Nephron progenitor cell (in vitro differentiated cells): ENCODE measurements around the gene CYRIA.
A peak's percentile ranks its signal among the peaks of the same experiment; 100 is the strongest.

ENCODE experiments used
- DNase-seq: peaks from one replicate; pipeline ENCODE4 v3.0.0; 2021
- H3K27ac Mint-ChIP-seq: 2 replicates; pipeline ENCODE4 v1.8.0; 2021; ENCODE audit warnings: mild to moderate bottlenecking, moderate library complexity, mixed read lengths
- H3K27me3 Mint-ChIP-seq: 2 replicates; pipeline ENCODE4 v1.8.0; 2021; ENCODE audit warnings: mild to moderate bottlenecking, low read depth, mixed read lengths; ENCODE audit not compliant: poor library complexity
- H3K36me3 Mint-ChIP-seq: 2 replicates; pipeline ENCODE4 v1.8.0; 2021; ENCODE audit warnings: low read depth, mixed read lengths
- H3K4me1 Mint-ChIP-seq: 2 replicates; pipeline ENCODE4 v1.8.0; 2021; ENCODE audit warnings: mixed read lengths
- H3K4me3 Mint-ChIP-seq: 2 replicates; pipeline ENCODE4 v1.8.0; 2021; ENCODE audit warnings: mild to moderate bottlenecking, moderate library complexity, mixed read lengths
- H3K9me3 Mint-ChIP-seq: 2 replicates; pipeline ENCODE4 v1.8.0; 2021; ENCODE audit warnings: mild to moderate bottlenecking, moderate library complexity, mixed read lengths
- CTCF ChIP-seq: fragments of 200-600 bp; sonication (generic); IDR thresholded peaks from 2 replicates; pipeline ENCODE4 v1.5.0; 2021; ENCODE audit warnings: antibody characterized with exemption

CYRIA gene

GRCh38 chr2:16661526-16661925 is 4.1 kb downstream of the CYRIA start:
- Mint-ChIP-seq H3K4me1 (peaks cover 56% of the 10 kb centered on the region), H3K9me3 (no peaks in the 10 kb centered on the region), H3K27ac (no peak overlapping the region), H3K36me3 (no peaks in the 10 kb centered on the region), H3K4me3 (no peak overlapping the region), H3K27me3 (peaks cover 44% of the 10 kb centered on the region)
- no peak for TF ChIP-seq CTCF
- DNase-seq = no peak

GRCh38 chr2:16660556-16660955 is 5.1 kb downstream of the CYRIA start:
- no peak for TF ChIP-seq CTCF
- no peaks in the 10 kb centered on the region for H3K36me3 Mint-ChIP-seq
- no peaks in the 10 kb centered on the region for H3K9me3 Mint-ChIP-seq
- DNase-seq = no peak
- H3K27me3 Mint-ChIP-seq = peaks cover 37% of the 10 kb centered on the region
- H3K4me1 Mint-ChIP-seq = peaks cover 58% of the 10 kb centered on the region
- H3K27ac Mint-ChIP-seq = no peak overlapping the region
- no peak overlapping the region for H3K4me3 Mint-ChIP-seq

GRCh38 chr2:16660114-16660513 is 5.5 kb downstream of the CYRIA start:
- Mint-ChIP-seq H3K27me3 (peaks cover 35% of the 10 kb centered on the region), H3K27ac (no peak overlapping the region), H3K9me3 (no peaks in the 10 kb centered on the region), H3K36me3 (no peaks in the 10 kb centered on the region), H3K4me1 (peaks cover 60% of the 10 kb centered on the region), H3K4me3 (no peak overlapping the region)
- no peak for DNase-seq
- no peak for TF ChIP-seq CTCF

GRCh38 chr2:16658076-16658739 is 7.4 kb downstream of the CYRIA start:
- Mint-ChIP-seq H3K27ac (peak overlapping the region; percentile 39), H3K36me3 (no peaks in the 10 kb centered on the region), H3K27me3 (peaks cover 18% of the 10 kb centered on the region), H3K4me1 (peaks cover 58% of the 10 kb centered on the region), H3K9me3 (no peaks in the 10 kb centered on the region), H3K4me3 (no peak overlapping the region)
- no peak for DNase-seq
- no peak for TF ChIP-seq CTCF

GRCh38 chr2:16657671-16658070 is 8.0 kb downstream of the CYRIA start:
- Mint-ChIP-seq H3K36me3 (no peaks in the 10 kb centered on the region), H3K9me3 (no peaks in the 10 kb centered on the region), H3K4me3 (no peak overlapping the region), H3K4me1 (peaks cover 61% of the 10 kb centered on the region), H3K27me3 (peaks cover 14% of the 10 kb centered on the region), H3K27ac (no peak overlapping the region)
- DNase-seq = no peak
- TF ChIP-seq CTCF = no peak

- Mint-ChIP-seq H3K27ac (no peak overlapping the region), H3K4me3 (no peak overlapping the region), H3K27me3 (peaks cover 9% of the 10 kb centered on the region), H3K36me3 (no peaks in the 10 kb centered on the region), H3K4me1 (peaks cover 68% of the 10 kb centered on the region), H3K9me3 (no peaks in the 10 kb centered on the region)
- DNase-seq = no peak
- TF ChIP-seq CTCF = no peak
These were observed 8.7 kb downstream of the CYRIA start for GRCh38 chr2:16656784-16657391.
